HepG2 (cell line): ENCODE measurements around the gene SNX27. TPM values are rescaled to one million over a fixed set of nuclear protein-coding genes. Genes with fewer than 3 reads are reported as not detected.

Source experiments
- ATAC-seq: fragments of 200-7000 bp; cut with Tn5 transposase; 3 replicates; pipeline ENCODE4 v1.9.1; 2020; ENCODE audit warnings: mild to moderate bottlenecking, moderate library complexity
- BruUV-seq: library from RNA; stranded (reverse); fragments of 400-500 nt; replicated peaks from 2 replicates; lab custom pipeline; 2021; lab: Mats Ljungman, UMichigan
- CTCF ChIA-PET: fragments of 300-600 bp; formaldehyde crosslinking; extraction: SDS; loops from one replicate; lab custom pipeline; 2021; ENCODE audit warnings: low total read pairs, inconsistent platforms, low intra/inter-chr PET ratio; lab: Yijun Ruan, JAX
- POLR2A ChIA-PET: fragments of 350-600 bp; sonication (Branson Sonifier 250); formaldehyde crosslinking; loops from one replicate; lab custom pipeline; 2020; ENCODE audit warnings: antibody characterized with exemption, inconsistent platforms; lab: Yijun Ruan, JAX
- DNase-seq: peaks from one replicate; pipeline ENCODE4 v3.0.0-alpha.2; 2015; ENCODE audit warnings: low spot score
- FAIRE-seq: peaks from 3 replicates; lab custom pipeline; 2011; peaks lifted over from hg19 to GRCh38; lab: Jason Lieb, UNC
- H2AFZ ChIP-seq: one replicate; pipeline ENCODE4 v1.6.1; 2011; ENCODE audit warnings: low read length, inconsistent platforms
- H3K27ac ChIP-seq: fragments of 300-600 bp; 3 replicates; pipeline ENCODE4 v1.8.0; 2011; ENCODE audit warnings: mixed run types, mild to moderate bottlenecking, mixed read lengths, low read length, inconsistent platforms; ENCODE audit not compliant: insufficient read depth; ENCODE audit errors: extremely low read length
- H3K27me3 ChIP-seq, 2 experiments: fragments of 200-600 bp in 1 of 2; 2 replicates in 1 of 2; 3 replicates in 1 of 2; pipeline versions ENCODE4 v1.6.0 to v1.8.0; 2011; ENCODE audit warnings: low read length in 2 of 2, mild to moderate bottlenecking in 2 of 2, moderate library complexity in 2 of 2, inconsistent platforms in 1 of 2; ENCODE audit not compliant: insufficient read depth in 2 of 2, control insufficient read depth in 1 of 2
- H3K36me3 ChIP-seq, 2 experiments: fragments of 200-600 bp in 1 of 2; replicated peaks in 1 of 2; 2 replicates in 1 of 2; 3 replicates in 1 of 2; pipeline versions ENCODE4 v1.5.1 to v1.8.0; 2011; ENCODE audit warnings: low read length in 2 of 2, inconsistent platforms in 1 of 2; ENCODE audit not compliant: insufficient read depth in 2 of 2, control insufficient read depth in 1 of 2
- H3K4me1 ChIP-seq: 2 replicates; pipeline ENCODE4 v1.5.1; 2012; ENCODE audit warnings: low read length, inconsistent platforms; ENCODE audit not compliant: insufficient read depth
- H3K4me2 ChIP-seq: 2 replicates; pipeline ENCODE4 v1.6.0; 2011; ENCODE audit warnings: low read depth, low read length, inconsistent platforms
- H3K4me3 ChIP-seq, 3 experiments: fragments of 200-600 bp in 1 of 3; sonication (generic), shearing (Covaris generic) in 1 of 3; replicated peaks in 1 of 3; 2 replicates each; pipeline ENCODE4 v1.5.1; 2011 to 2016; ENCODE audit warnings: low read length in 3 of 3, inconsistent platforms in 2 of 3, low read depth in 2 of 3, mild to moderate bottlenecking in 2 of 3, control low read depth in 1 of 3, mixed read lengths in 1 of 3; ENCODE audit not compliant: insufficient read depth in 1 of 3
- H3K79me2 ChIP-seq: one replicate; pipeline ENCODE4 v1.6.1; 2011; ENCODE audit warnings: low read length, inconsistent platforms; ENCODE audit not compliant: insufficient read depth
- H3K9ac ChIP-seq: 2 replicates; pipeline ENCODE4 v1.6.0; 2011; ENCODE audit warnings: mild to moderate bottlenecking, low read depth, low read length, inconsistent platforms; ENCODE audit not compliant: insufficient read depth
- H3K9me3 ChIP-seq: 2 replicates; pipeline ENCODE4 v1.5.1; 2012; ENCODE audit warnings: mild to moderate bottlenecking, low read length
- H4K20me1 ChIP-seq: 2 replicates; pipeline ENCODE4 v1.6.0; 2011; ENCODE audit warnings: inconsistent platforms, mild to moderate bottlenecking, low read length, moderate library complexity; ENCODE audit not compliant: insufficient read depth
- ZNF235 ChIP-seq: sonication (generic); formaldehyde crosslinking; IDR thresholded peaks from 2 replicates; pipeline ENCODE4 v1.8.1; 2023; ENCODE audit warnings: mild to moderate bottlenecking, missing genetic modification reagents, borderline replicate concordance
- ZNF446 ChIP-seq: sonication (generic); formaldehyde crosslinking; IDR thresholded peaks from 2 replicates; pipeline ENCODE4 v1.5.0; 2020; ENCODE audit warnings: mild to moderate bottlenecking, missing genetic modification reagents
- ZNF740 ChIP-seq: sonication (generic); formaldehyde crosslinking; IDR thresholded peaks from 2 replicates; pipeline ENCODE4 v1.4.0; 2020; ENCODE audit warnings: missing genetic modification reagents
- ZNF800 ChIP-seq: sonication (generic); formaldehyde crosslinking; IDR thresholded peaks from 2 replicates; pipeline ENCODE4 v1.4.0; 2020; ENCODE audit warnings: missing genetic modification reagents
- ZSCAN25 ChIP-seq: sonication (generic); formaldehyde crosslinking; IDR thresholded peaks from 2 replicates; pipeline ENCODE4 v1.8.0; 2022; ENCODE audit warnings: mild to moderate bottlenecking, missing genetic modification reagents
- WGBS: methylation state at CpG from one replicate; pipeline ENCODE4 v1.1.6; 2017; ENCODE audit warnings: low lambda C conversion rate; 5-methylcytosine and 5-hydroxymethylcytosine counted together
- in situ Hi-C: cut with HindIII; loops from 2 replicates; pipeline ENCODE4 v1.10.0; 2017; ENCODE audit warnings: low pct_unique_long_range_greater_than_20kb; ENCODE audit not compliant: extremely low pct_ligation_motif_present
- intact Hi-C: fragments of 100-400 bp; cut with micrococcal nuclease; formaldehyde crosslinking; loops from one replicate; pipeline ENCODE4 v1.10.0; 2022; ENCODE audit not compliant: unreplicated experiment
- polyA plus RNA-seq, 8 experiments: library from polyadenylated mRNA; depleted of rRNA in 3 of 8; stranded (reverse) in 7 of 8; unstranded in 1 of 8; fragments of >200 nt; fragmentation: Illumina TruSeq in 4 of 8; extraction: Trizol in 4 of 8; gene quantifications; 2 replicates each; pipeline versions ENCODE4 v1.2.1 to v1.2.3, GENCODE V29; 2011 to 2016; ENCODE audit warnings: low read depth in 4 of 8, missing spikeins in 1 of 8, mixed read lengths in 1 of 8; ENCODE audit not compliant: insufficient read depth in 1 of 8
- total RNA-seq, 5 experiments: library from RNA; depleted of rRNA; stranded (reverse); fragments of >200 nt; fragmentation: Illumina TruSeq; extraction: Trizol; gene quantifications; 2 replicates each; pipeline ENCODE4 v1.2.3, GENCODE V29; 2016; ENCODE audit warnings: low read depth in 1 of 5
- TF ChIP-seq, protein P1 (sequence below): IDR thresholded peaks from 2 replicates; pipeline ENCODE4 v1.6.1; 2016; ENCODE audit warnings: control low read depth
- TF ChIP-seq, protein P2 (sequence below): IDR thresholded peaks from 2 replicates; pipeline ENCODE4 v1.6.1; 2016; ENCODE audit warnings: missing compliant biosample characterization, missing genetic modification reagents, borderline replicate concordance
- TF ChIP-seq, protein P3 (sequence below): sonication (generic); formaldehyde crosslinking; IDR thresholded peaks from 2 replicates; pipeline ENCODE4 v1.4.0; 2020; ENCODE audit warnings: mild to moderate bottlenecking, missing genetic modification reagents
- TF ChIP-seq, protein P4 (sequence below): sonication (generic); formaldehyde crosslinking; IDR thresholded peaks from 2 replicates; pipeline ENCODE4 v1.4.0; 2020; ENCODE audit warnings: missing genetic modification reagents

The SNX27 gene
- total and polyA plus RNA-seq, 2 of the 13 experiments (the other 11 are each of a cell fraction or from before 2014, with no cell fraction given): 14.4 to 17.8 TPM

DNA sequence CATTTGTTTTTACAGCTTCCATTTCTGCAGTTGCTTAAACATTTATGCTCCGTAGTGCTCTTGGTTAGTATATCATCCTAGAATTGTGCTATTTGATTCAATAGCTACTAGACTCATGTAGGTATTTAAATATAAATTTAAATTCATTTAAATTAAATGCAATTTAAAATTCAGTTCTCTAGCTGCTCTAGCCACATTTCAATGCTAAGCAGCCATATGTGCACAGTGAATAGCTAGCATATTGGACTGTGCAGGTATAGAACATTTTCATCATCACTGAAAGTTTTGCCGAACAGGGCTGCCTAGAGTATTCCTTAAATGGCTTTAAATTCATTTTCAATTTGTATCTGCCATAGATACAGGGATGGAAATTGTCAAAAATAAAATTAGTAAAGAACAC lies 72.3 kb downstream of the SNX27 start:
- Histone ChIP-seq H3K36me3 (peaks cover 1 to 9% of the 10 kb centered on the region in 2 experiments; a peak in 2 of 5 replicates), H3K4me2 (no peak overlapping the region), H3K27me3 (no peaks in the 10 kb centered on the region), H3K4me3 (no peak overlapping the region), H3K4me1 (peaks cover 11% of the 10 kb centered on the region), H3K9me3 (no peaks in the 10 kb centered on the region), H3K9ac (no peak overlapping the region), H4K20me1 (no peaks in the 10 kb centered on the region), H3K27ac (no peak overlapping the region), H3K79me2 (no peaks in the 10 kb centered on the region), H2AFZ (no peak overlapping the region)
- ATAC-seq (no peak), DNase-seq (no peak), FAIRE-seq (no peak)
- POLR2A ChIA-PET: no interaction called here
- 98% methylated on average over 2 of the region's 2 CpGs for WGBS
- no TSS peak for BruUV-seq
- CTCF ChIA-PET: no interaction called here
- in situ Hi-C loops: no loop called here
- intact Hi-C loops: no loop called here
- TF ChIP-seq, protein P1, sequence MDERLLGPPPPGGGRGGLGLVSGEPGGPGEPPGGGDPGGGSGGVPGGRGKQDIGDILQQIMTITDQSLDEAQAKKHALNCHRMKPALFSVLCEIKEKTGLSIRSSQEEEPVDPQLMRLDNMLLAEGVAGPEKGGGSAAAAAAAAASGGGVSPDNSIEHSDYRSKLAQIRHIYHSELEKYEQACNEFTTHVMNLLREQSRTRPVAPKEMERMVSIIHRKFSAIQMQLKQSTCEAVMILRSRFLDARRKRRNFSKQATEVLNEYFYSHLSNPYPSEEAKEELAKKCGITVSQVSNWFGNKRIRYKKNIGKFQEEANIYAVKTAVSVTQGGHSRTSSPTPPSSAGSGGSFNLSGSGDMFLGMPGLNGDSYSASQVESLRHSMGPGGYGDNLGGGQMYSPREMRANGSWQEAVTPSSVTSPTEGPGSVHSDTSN (CRISPR knock-in tag): no peak
- TF ChIP-seq ZSCAN25 (CRISPR knock-in tag) (no peak), ZNF235 (CRISPR knock-in tag) (no peak), ZNF800 (CRISPR knock-in tag) (no peak), ZNF740 (CRISPR knock-in tag) (no peak), ZNF446 (CRISPR knock-in tag) (no peak)
- TF ChIP-seq, protein P2, sequence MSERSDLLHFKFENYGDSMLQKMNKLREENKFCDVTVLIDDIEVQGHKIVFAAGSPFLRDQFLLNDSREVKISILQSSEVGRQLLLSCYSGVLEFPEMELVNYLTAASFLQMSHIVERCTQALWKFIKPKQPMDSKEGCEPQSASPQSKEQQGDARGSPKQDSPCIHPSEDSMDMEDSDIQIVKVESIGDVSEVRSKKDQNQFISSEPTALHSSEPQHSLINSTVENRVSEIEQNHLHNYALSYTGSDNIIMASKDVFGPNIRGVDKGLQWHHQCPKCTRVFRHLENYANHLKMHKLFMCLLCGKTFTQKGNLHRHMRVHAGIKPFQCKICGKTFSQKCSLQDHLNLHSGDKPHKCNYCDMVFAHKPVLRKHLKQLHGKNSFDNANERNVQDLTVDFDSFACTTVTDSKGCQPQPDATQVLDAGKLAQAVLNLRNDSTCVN (CRISPR knock-in tag): no peak
- TF ChIP-seq, protein P3, sequence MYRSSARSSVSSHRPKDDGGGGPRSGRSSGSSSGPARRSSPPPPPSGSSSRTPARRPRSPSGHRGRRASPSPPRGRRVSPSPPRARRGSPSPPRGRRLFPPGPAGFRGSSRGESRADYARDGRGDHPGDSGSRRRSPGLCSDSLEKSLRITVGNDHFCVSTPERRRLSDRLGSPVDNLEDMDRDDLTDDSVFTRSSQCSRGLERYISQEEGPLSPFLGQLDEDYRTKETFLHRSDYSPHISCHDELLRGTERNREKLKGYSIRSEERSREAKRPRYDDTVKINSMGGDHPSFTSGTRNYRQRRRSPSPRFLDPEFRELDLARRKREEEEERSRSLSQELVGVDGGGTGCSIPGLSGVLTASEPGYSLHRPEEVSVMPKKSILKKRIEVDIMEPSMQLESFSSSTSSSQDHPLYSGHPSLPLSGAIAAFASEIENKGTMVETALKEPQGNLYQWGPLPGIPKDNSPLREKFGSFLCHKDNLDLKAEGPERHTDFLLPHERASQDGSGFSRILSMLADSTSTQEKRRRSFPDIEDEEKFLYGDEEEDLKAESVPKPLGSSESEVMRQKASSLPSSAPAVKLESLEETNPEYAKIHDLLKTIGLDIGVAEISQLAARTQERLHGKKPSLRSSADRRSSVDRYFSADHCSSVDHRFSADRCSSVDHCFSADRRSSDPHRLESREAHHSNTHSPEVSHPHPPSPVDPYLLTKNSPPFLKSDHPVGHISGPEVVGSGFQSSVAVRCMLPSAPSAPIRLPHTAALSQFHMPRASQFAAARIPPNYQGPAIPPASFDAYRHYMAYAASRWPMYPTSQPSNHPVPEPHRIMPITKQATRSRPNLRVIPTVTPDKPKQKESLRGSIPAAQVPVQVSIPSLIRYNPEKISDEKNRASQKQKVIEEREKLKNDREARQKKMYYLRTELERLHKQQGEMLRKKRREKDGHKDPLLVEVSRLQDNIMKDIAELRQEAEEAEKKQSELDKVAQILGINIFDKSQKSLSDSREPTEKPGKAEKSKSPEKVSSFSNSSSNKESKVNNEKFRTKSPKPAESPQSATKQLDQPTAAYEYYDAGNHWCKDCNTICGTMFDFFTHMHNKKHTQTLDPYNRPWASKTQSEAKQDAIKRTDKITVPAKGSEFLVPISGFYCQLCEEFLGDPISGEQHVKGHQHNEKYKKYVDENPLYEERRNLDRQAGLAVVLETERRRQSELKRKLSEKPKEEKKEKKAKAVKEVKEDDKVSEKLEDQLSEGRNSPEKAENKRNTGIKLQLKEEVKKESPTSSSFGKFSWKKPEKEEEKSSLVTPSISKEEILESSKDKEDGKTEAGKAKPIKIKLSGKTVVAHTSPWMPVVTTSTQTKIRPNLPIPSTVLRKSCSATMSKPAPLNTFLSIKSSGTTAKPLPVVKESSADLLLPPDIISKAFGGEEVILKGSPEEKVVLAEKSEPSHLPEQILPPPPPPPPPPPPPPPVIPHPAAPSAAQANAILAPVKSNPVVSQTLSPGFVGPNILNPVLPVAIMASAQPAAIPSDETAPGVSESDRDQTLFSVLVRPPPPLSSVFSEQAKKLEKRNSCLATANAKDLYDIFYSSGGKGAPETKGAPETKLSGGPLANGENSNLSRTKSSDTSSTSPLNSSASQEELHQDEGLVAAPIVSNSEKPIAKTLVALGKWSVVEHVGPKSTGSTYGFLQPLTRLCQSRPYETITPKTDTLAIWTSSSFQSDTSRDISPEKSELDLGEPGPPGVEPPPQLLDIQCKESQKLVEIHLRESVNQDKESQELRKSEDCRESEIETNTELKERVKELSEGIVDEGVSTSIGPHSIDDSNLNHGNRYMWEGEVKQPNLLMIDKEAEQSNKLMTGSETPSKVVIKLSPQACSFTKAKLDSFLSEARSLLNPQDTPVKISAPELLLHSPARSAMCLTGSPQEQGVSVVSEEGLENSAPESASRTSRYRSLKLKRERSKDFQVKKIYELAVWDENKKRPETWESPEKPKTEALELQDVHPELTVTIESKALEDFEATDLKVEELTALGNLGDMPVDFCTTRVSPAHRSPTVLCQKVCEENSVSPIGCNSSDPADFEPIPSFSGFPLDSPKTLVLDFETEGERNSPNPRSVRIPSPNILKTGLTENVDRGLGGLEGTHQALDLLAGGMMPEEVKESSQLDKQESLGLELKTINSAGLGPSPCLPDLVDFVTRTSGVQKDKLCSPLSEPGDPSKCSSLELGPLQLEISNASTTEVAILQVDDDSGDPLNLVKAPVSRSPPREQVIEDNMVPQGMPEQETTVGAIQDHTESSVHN (CRISPR knock-in tag): no peak
- TF ChIP-seq, protein P4, sequence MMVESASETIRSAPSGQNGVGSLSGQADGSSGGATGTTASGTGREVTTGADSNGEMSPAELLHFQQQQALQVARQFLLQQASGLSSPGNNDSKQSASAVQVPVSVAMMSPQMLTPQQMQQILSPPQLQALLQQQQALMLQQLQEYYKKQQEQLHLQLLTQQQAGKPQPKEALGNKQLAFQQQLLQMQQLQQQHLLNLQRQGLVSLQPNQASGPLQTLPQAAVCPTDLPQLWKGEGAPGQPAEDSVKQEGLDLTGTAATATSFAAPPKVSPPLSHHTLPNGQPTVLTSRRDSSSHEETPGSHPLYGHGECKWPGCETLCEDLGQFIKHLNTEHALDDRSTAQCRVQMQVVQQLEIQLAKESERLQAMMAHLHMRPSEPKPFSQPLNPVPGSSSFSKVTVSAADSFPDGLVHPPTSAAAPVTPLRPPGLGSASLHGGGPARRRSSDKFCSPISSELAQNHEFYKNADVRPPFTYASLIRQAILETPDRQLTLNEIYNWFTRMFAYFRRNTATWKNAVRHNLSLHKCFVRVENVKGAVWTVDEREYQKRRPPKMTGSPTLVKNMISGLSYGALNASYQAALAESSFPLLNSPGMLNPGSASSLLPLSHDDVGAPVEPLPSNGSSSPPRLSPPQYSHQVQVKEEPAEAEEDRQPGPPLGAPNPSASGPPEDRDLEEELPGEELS: no peak
